Loucy (cell line): Measurements from ENCODE around the gene CATSPERD.

ENCODE experiments used
- H2AFZ ChIP-seq: fragments of 200-600 bp; sonication (generic); 2 replicates; pipeline ENCODE4 v1.6.0; 2016; ENCODE audit warnings: antibody characterized with exemption, mild to moderate bottlenecking, low read length, moderate library complexity
- H3F3A ChIP-seq: fragments of 200-600 bp; 2 replicates; pipeline ENCODE4 v1.6.0; 2016; ENCODE audit warnings: antibody characterized with exemption, low read depth, mild to moderate bottlenecking
- H3K27me3 ChIP-seq: fragments of 200-600 bp; sonication (generic); 2 replicates; pipeline ENCODE4 v1.6.1; 2014; ENCODE audit warnings: low read length, mild to moderate bottlenecking; ENCODE audit not compliant: insufficient read depth, poor library complexity, severe bottlenecking
- H3K36me3 ChIP-seq: fragments of 200-600 bp; sonication (generic); 2 replicates; pipeline ENCODE4 v1.6.1; 2016; ENCODE audit warnings: low read length; ENCODE audit not compliant: insufficient read depth
- H3K4me1 ChIP-seq: fragments of 200-600 bp; sonication (generic); 2 replicates; pipeline ENCODE4 v1.5.1; 2014; ENCODE audit warnings: low read length, mild to moderate bottlenecking; ENCODE audit not compliant: insufficient read depth, poor library complexity, severe bottlenecking
- H3K4me2 ChIP-seq: fragments of 200-600 bp; sonication (generic); 2 replicates; pipeline ENCODE4 v1.6.0; 2014; ENCODE audit warnings: antibody characterized with exemption, low read length, low read depth, mild to moderate bottlenecking; ENCODE audit not compliant: poor library complexity, severe bottlenecking
- H3K4me3 ChIP-seq: fragments of 200-600 bp; sonication (generic); 2 replicates; pipeline ENCODE4 v1.5.1; 2014; ENCODE audit warnings: low read length, mild to moderate bottlenecking, mixed read lengths; ENCODE audit not compliant: poor library complexity, severe bottlenecking
- H3K79me2 ChIP-seq: fragments of 200-600 bp; sonication (generic); 2 replicates; pipeline ENCODE4 v1.6.1; 2014; ENCODE audit warnings: low read length; ENCODE audit not compliant: insufficient read depth
- H3K9ac ChIP-seq: fragments of 200-600 bp; sonication (generic); 2 replicates; pipeline ENCODE4 v1.6.0; 2014; ENCODE audit warnings: mild to moderate bottlenecking, low read depth, low read length, moderate library complexity; ENCODE audit not compliant: poor library complexity, severe bottlenecking
- H3K9me2 ChIP-seq: fragments of 200-600 bp; sonication (generic); replicated peaks from 2 replicates; pipeline ENCODE4 v1.6.1; 2016; ENCODE audit warnings: low read depth, low read length, mixed read lengths
- H3K9me3 ChIP-seq: fragments of 200-600 bp; sonication (generic); 2 replicates; pipeline ENCODE4 v1.6.1; 2014; ENCODE audit warnings: mild to moderate bottlenecking, antibody characterized with exemption, low read length, low read depth; ENCODE audit not compliant: insufficient read depth
- H4K20me1 ChIP-seq: fragments of 200-600 bp; sonication (generic); 2 replicates; pipeline ENCODE4 v1.6.0; 2014; ENCODE audit warnings: antibody characterized with exemption, low read length, mild to moderate bottlenecking; ENCODE audit not compliant: insufficient read depth, poor library complexity, severe bottlenecking
- CTCF ChIP-seq: fragments of 200-600 bp; sonication (generic); conservative IDR thresholded peaks from 2 replicates; pipeline ENCODE4 v1.5.1; 2014; ENCODE audit warnings: mild to moderate bottlenecking, antibody characterized with exemption, low read length
- EZH2phosphoT487 ChIP-seq: fragments of 200-600 bp; IDR thresholded peaks from 2 replicates; pipeline ENCODE4 v1.6.1; 2018; ENCODE audit warnings: antibody characterized with exemption, mild to moderate bottlenecking, moderate library complexity, borderline replicate concordance

Gene CATSPERD

DNA sequence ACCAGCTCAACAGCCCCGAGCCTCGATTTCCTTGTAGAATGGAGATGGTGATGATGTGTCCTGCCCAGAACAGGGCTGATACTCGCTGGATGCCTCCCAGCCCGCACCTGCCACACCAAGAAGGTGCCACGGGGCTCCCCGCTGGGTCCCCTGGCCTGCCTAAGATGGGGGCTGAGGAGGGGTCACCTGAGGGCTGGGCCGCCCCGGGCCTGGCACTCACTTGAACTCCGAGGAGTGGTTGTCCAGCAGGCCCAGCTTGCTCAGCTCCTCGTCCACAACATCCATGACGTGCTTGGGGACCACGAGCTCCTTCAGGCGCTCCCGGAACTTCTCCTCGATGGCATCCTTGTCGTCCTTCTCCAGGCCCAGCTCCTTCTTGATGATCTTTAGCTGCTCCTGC lies 14.9 kb upstream of the CATSPERD start:
- Histone ChIP-seq H4K20me1 (peaks cover 2% of the 10 kb centered on the region), H3K27me3 (no peaks in the 10 kb centered on the region), H3K79me2 (no peaks in the 10 kb centered on the region), H3F3A (no peaks in the 10 kb centered on the region), H3K4me3 (no peak overlapping the region), H3K9ac (no peak overlapping the region), H2AFZ (no peak overlapping the region), H3K4me2 (no peak overlapping the region), H3K9me3 (no peaks in the 10 kb centered on the region), H3K4me1 (no peaks in the 10 kb centered on the region), H3K36me3 (peaks cover 62% of the 10 kb centered on the region; the same call in 1 of the 2 replicates), H3K9me2 (no peaks in the 10 kb centered on the region)
- TF ChIP-seq EZH2phosphoT487 (no peak), CTCF (no peak)

- Histone ChIP-seq H3K79me2 (no peaks in the 10 kb centered on the region), H2AFZ (no peak overlapping the region), H3K36me3 (peaks cover 73% of the 10 kb centered on the region; the same call in 1 of the 2 replicates), H3K9me2 (no peaks in the 10 kb centered on the region), H3K4me2 (no peak overlapping the region), H4K20me1 (no peaks in the 10 kb centered on the region), H3K9ac (no peak overlapping the region), H3F3A (no peaks in the 10 kb centered on the region), H3K27me3 (no peaks in the 10 kb centered on the region), H3K4me1 (no peaks in the 10 kb centered on the region), H3K9me3 (no peaks in the 10 kb centered on the region), H3K4me3 (no peak overlapping the region)
- TF ChIP-seq CTCF (no peak), EZH2phosphoT487 (no peak)
Observed at GRCh38 chr19:5706876-5707573, 13.4 kb upstream of the CATSPERD start.

GRCh38 chr19:5707576-5708575 lies 12.6 kb upstream of the CATSPERD start:
- Histone ChIP-seq H3K4me3 (no peak overlapping the region), H3K36me3 (peaks cover 81% of the 10 kb centered on the region; the same call in 1 of the 2 replicates), H3K9me2 (no peaks in the 10 kb centered on the region), H3K27me3 (no peaks in the 10 kb centered on the region), H2AFZ (no peak overlapping the region), H3K9ac (no peak overlapping the region), H3K9me3 (no peaks in the 10 kb centered on the region), H3F3A (no peaks in the 10 kb centered on the region), H4K20me1 (peaks cover 2% of the 10 kb centered on the region), H3K4me1 (no peaks in the 10 kb centered on the region), H3K4me2 (no peak overlapping the region), H3K79me2 (no peaks in the 10 kb centered on the region)
- TF ChIP-seq CTCF: no peak
- no peak for TF ChIP-seq EZH2phosphoT487
